Measurements from ENCODE around the gene CNOT10.

Gene CNOT10

GRCh38 chr3:32820971-32821685 is 136.1 kb downstream of the CNOT10 start:
- H2AFZ ChIP-seq (ENCODE audit: low read depth, low read length): no peak overlapping the region

GRCh38 chr3:32821686-32822296 is 136.8 kb downstream of the CNOT10 start:
- H2BK15ac ChIP-seq (ENCODE audit: low read depth, poor library complexity, severe bottlenecking): no peak overlapping the region
- no peak overlapping the region for H2BK5ac ChIP-seq (ENCODE audit: low read depth, low read length, poor library complexity, severe bottlenecking)
- peaks cover 0 to 10% of the 10 kb centered on the region in 2 experiments for H3K36me3 ChIP-seq (ENCODE audit: control insufficient read depth in 1 of 2, insufficient read depth in 2 of 2, low read depth in 1 of 2, low read length in 2 of 2)
- no peak overlapping the region for H2BK120ac ChIP-seq (ENCODE audit: low read depth, low read length)
- H3K4me2 ChIP-seq (ENCODE audit: low read length, poor library complexity, severe bottlenecking): peak overlapping the region; percentile 78
- H3K4ac ChIP-seq (ENCODE audit: low read depth in 1 of 2, low read length in 2 of 2): no peak overlapping the region
- H2AFZ ChIP-seq (ENCODE audit: low read depth, low read length): no peak overlapping the region
- H3K27me3 ChIP-seq (ENCODE audit: control insufficient read depth in 1 of 2, insufficient read depth in 1 of 2, low read length in 2 of 2): peaks cover 67 to 71% of the 10 kb centered on the region in 2 experiments
- no peak overlapping the region for H2AK5ac ChIP-seq (ENCODE audit: low read length, severe bottlenecking)
- H3K9ac ChIP-seq (ENCODE audit: low read length): no peak overlapping the region
- H3K4me3 ChIP-seq (ENCODE audit: insufficient read depth in 1 of 2, low read depth in 1 of 2, low read length in 2 of 2): no peak overlapping the region
- no peak overlapping the region for H2BK12ac ChIP-seq (ENCODE audit: low read length in 2 of 2)
- H3K23ac ChIP-seq (ENCODE audit: low read length in 2 of 2): peak overlapping the region in 1 of 2 experiments; percentile 18
- H4K8ac ChIP-seq (ENCODE audit: low read length): no peak overlapping the region
- 9% methylated on average over 38 of the region's 44 CpGs for WGBS
- no peak overlapping the region for H4K91ac ChIP-seq (ENCODE audit: low read length)
- H3K27ac ChIP-seq (ENCODE audit: low read length, poor library complexity, severe bottlenecking): no peak overlapping the region
- H3K4me1 ChIP-seq (ENCODE audit: control insufficient read depth, insufficient read depth, low read depth, low read length): peaks cover 26% of the 10 kb centered on the region
- no peak overlapping the region for H3K18ac ChIP-seq (ENCODE audit: low read depth in 1 of 2, low read length in 2 of 2)
- DNase-seq: no peak
- H3K14ac ChIP-seq (ENCODE audit: low read length in 2 of 2): no peak overlapping the region
- no peaks in the 10 kb centered on the region for H3K79me1 ChIP-seq (replicated peaks; ENCODE audit: low read length, poor library complexity, severe bottlenecking)
- peaks cover 10% of the 10 kb centered on the region for H3K9me3 ChIP-seq (ENCODE audit: control insufficient read depth, low read length)

More at GRCh38 chr3:32820971-32821685, 136.1 kb downstream of the CNOT10 start:
- H3K14ac ChIP-seq (ENCODE audit: low read length in 2 of 2): no peak overlapping the region
- no peak overlapping the region for H2BK5ac ChIP-seq (ENCODE audit: low read depth, low read length, poor library complexity, severe bottlenecking)
- peaks cover 69 to 74% of the 10 kb centered on the region in 2 experiments for H3K27me3 ChIP-seq (ENCODE audit: control insufficient read depth in 1 of 2, insufficient read depth in 1 of 2, low read length in 2 of 2)
- H3K4me3 ChIP-seq (ENCODE audit: insufficient read depth in 1 of 2, low read depth in 1 of 2, low read length in 2 of 2): no peak overlapping the region
- H3K23ac ChIP-seq (ENCODE audit: low read length in 2 of 2): no peak overlapping the region
- H3K79me1 ChIP-seq (replicated peaks; ENCODE audit: low read length, poor library complexity, severe bottlenecking): no peaks in the 10 kb centered on the region
- H3K27ac ChIP-seq (ENCODE audit: low read length, poor library complexity, severe bottlenecking): no peak overlapping the region
- no peak overlapping the region for H2BK15ac ChIP-seq (ENCODE audit: low read depth, poor library complexity, severe bottlenecking)
- DNase-seq: no peak
- no peak overlapping the region for H2BK120ac ChIP-seq (ENCODE audit: low read depth, low read length)
- peaks cover 28% of the 10 kb centered on the region for H3K4me1 ChIP-seq (ENCODE audit: control insufficient read depth, insufficient read depth, low read depth, low read length)
- H3K4me2 ChIP-seq (ENCODE audit: low read length, poor library complexity, severe bottlenecking): peak overlapping the region; percentile 78
- peaks cover 10% of the 10 kb centered on the region for H3K9me3 ChIP-seq (ENCODE audit: control insufficient read depth, low read length)
- H2AK5ac ChIP-seq (ENCODE audit: low read length, severe bottlenecking): no peak overlapping the region
- no peak overlapping the region for H2BK12ac ChIP-seq (ENCODE audit: low read length in 2 of 2)
- H3K18ac ChIP-seq (ENCODE audit: low read depth in 1 of 2, low read length in 2 of 2): no peak overlapping the region
- no peak overlapping the region for H3K9ac ChIP-seq (ENCODE audit: low read length)
- H3K36me3 ChIP-seq (ENCODE audit: control insufficient read depth in 1 of 2, insufficient read depth in 2 of 2, low read depth in 1 of 2, low read length in 2 of 2): peaks cover 0 to 10% of the 10 kb centered on the region in 2 experiments
- no peak overlapping the region for H4K8ac ChIP-seq (ENCODE audit: low read length)
- 23% methylated on average over 8 of the region's 12 CpGs for WGBS
- H4K91ac ChIP-seq (ENCODE audit: low read length): no peak overlapping the region
- no peak overlapping the region for H3K4ac ChIP-seq (ENCODE audit: low read depth in 1 of 2, low read length in 2 of 2)

- H3K27me3 ChIP-seq (ENCODE audit: control insufficient read depth in 1 of 2, insufficient read depth in 1 of 2, low read length in 2 of 2): peaks cover 62 to 68% of the 10 kb centered on the region in 2 experiments
- H3K9me3 ChIP-seq (ENCODE audit: control insufficient read depth, low read length): peaks cover 10% of the 10 kb centered on the region
- H4K8ac ChIP-seq (ENCODE audit: low read length): no peak overlapping the region
- H3K27ac ChIP-seq (ENCODE audit: low read length, poor library complexity, severe bottlenecking): no peak overlapping the region
- H3K79me1 ChIP-seq (replicated peaks; ENCODE audit: low read length, poor library complexity, severe bottlenecking): no peaks in the 10 kb centered on the region
- no peak overlapping the region for H3K23ac ChIP-seq (ENCODE audit: low read length in 2 of 2)
- H2BK5ac ChIP-seq (ENCODE audit: low read depth, low read length, poor library complexity, severe bottlenecking): no peak overlapping the region
- no peak overlapping the region for H2BK12ac ChIP-seq (ENCODE audit: low read length in 2 of 2)
- DNase-seq: no peak
- H3K4me2 ChIP-seq (ENCODE audit: low read length, poor library complexity, severe bottlenecking): no peak overlapping the region
- peaks cover 16% of the 10 kb centered on the region for H3K4me1 ChIP-seq (ENCODE audit: control insufficient read depth, insufficient read depth, low read depth, low read length)
- H3K36me3 ChIP-seq (ENCODE audit: control insufficient read depth in 1 of 2, insufficient read depth in 2 of 2, low read depth in 1 of 2, low read length in 2 of 2): peaks cover 0 to 10% of the 10 kb centered on the region in 2 experiments
- H3K18ac ChIP-seq (ENCODE audit: low read depth in 1 of 2, low read length in 2 of 2): no peak overlapping the region
- no peak overlapping the region for H4K91ac ChIP-seq (ENCODE audit: low read length)
- WGBS: 77% methylated on average over 4 of the region's 5 CpGs
- H2AFZ ChIP-seq (ENCODE audit: low read depth, low read length): no peak overlapping the region
- H2BK15ac ChIP-seq (ENCODE audit: low read depth, poor library complexity, severe bottlenecking): no peak overlapping the region
- H3K9ac ChIP-seq (ENCODE audit: low read length): no peak overlapping the region
- no peak overlapping the region for H2AK5ac ChIP-seq (ENCODE audit: low read length, severe bottlenecking)
- no peak overlapping the region for H2BK120ac ChIP-seq (ENCODE audit: low read depth, low read length)
- no peak overlapping the region for H3K14ac ChIP-seq (ENCODE audit: low read length in 2 of 2)
- no peak overlapping the region for H3K4me3 ChIP-seq (ENCODE audit: insufficient read depth in 1 of 2, low read depth in 1 of 2, low read length in 2 of 2)
- no peak overlapping the region for H3K4ac ChIP-seq (ENCODE audit: low read depth in 1 of 2, low read length in 2 of 2)
Observed at GRCh38 chr3:32822609-32823498, 137.9 kb downstream of the CNOT10 start.
